Measurements from ENCODE around the gene RAB37.

DNA sequence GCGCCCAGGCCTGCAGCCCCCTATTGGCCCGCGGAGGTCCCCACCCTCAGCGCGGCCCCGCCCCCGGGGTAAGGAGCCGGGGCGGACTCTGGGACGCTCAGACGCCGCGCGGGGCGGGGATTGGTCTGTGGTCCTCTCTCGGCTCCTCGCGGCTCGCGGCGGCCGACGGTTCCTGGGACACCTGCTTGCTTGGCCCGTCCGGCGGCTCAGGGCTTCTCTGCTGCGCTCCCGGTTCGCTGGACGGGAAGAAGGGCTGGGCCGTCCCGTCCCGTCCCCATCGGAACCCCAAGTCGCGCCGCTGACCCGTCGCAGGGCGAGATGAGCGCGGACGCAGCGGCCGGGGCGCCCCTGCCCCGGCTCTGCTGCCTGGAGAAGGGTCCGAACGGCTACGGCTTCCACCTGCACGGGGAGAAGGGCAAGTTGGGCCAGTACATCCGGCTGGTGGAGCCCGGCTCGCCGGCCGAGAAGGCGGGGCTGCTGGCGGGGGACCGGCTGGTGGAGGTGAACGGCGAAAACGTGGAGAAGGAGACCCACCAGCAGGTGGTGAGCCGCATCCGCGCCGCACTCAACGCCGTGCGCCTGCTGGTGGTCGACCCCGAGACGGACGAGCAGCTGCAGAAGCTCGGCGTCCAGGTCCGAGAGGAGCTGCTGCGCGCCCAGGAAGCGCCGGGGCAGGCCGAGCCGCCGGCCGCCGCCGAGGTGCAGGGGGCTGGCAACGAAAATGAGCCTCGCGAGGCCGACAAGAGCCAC lies 11.6 kb downstream of the RAB37 start, which contains the start of gene NHERF1:
- TF ChIP-seq GATA3 (IDR thresholded peaks at IDR 0.05; ENCODE audit: low read depth, low read length) (no peak), GATA2 (IDR thresholded peaks at IDR 0.05; ENCODE audit: low read depth, low read length) (no peak)

Data from SH-SY5Y (cell line).